Measurements from ENCODE around the gene DEFB126.

DEFB126 gene

GRCh38 chr20:187733-188132, 45.3 kb downstream of the DEFB126 start:
- H3K27ac ChIP-seq, result no peak overlapping the region
- TF ChIP-seq, protein P1, sequence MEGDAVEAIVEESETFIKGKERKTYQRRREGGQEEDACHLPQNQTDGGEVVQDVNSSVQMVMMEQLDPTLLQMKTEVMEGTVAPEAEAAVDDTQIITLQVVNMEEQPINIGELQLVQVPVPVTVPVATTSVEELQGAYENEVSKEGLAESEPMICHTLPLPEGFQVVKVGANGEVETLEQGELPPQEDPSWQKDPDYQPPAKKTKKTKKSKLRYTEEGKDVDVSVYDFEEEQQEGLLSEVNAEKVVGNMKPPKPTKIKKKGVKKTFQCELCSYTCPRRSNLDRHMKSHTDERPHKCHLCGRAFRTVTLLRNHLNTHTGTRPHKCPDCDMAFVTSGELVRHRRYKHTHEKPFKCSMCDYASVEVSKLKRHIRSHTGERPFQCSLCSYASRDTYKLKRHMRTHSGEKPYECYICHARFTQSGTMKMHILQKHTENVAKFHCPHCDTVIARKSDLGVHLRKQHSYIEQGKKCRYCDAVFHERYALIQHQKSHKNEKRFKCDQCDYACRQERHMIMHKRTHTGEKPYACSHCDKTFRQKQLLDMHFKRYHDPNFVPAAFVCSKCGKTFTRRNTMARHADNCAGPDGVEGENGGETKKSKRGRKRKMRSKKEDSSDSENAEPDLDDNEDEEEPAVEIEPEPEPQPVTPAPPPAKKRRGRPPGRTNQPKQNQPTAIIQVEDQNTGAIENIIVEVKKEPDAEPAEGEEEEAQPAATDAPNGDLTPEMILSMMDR (conservative IDR thresholded peaks at IDR 0.05), result no peak

GRCh38 chr20:189611-190010, 47.2 kb downstream of the DEFB126 start, which contains the start of gene DEFB128:
Gene DEFB128, minus strand, starts transcription at chr20:189711. Its CDS starts 88 bp downstream, at chr20:189623.
- TF ChIP-seq, protein P1 (conservative IDR thresholded peaks at IDR 0.05), result no peak
- H3K27ac ChIP-seq, result no peak within 1 kb of the TSS

Measured in VCaP (cell line).